Measurements from ENCODE around the gene LGALS3BP. TPM values are rescaled to one million over a fixed set of nuclear protein-coding genes. Genes with fewer than 3 reads are reported as not detected.

LGALS3BP gene, protein sequence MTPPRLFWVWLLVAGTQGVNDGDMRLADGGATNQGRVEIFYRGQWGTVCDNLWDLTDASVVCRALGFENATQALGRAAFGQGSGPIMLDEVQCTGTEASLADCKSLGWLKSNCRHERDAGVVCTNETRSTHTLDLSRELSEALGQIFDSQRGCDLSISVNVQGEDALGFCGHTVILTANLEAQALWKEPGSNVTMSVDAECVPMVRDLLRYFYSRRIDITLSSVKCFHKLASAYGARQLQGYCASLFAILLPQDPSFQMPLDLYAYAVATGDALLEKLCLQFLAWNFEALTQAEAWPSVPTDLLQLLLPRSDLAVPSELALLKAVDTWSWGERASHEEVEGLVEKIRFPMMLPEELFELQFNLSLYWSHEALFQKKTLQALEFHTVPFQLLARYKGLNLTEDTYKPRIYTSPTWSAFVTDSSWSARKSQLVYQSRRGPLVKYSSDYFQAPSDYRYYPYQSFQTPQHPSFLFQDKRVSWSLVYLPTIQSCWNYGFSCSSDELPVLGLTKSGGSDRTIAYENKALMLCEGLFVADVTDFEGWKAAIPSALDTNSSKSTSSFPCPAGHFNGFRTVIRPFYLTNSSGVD
- 100 to 1,000 TPM; 123 to 213 TPM for total RNA-seq

DNA sequence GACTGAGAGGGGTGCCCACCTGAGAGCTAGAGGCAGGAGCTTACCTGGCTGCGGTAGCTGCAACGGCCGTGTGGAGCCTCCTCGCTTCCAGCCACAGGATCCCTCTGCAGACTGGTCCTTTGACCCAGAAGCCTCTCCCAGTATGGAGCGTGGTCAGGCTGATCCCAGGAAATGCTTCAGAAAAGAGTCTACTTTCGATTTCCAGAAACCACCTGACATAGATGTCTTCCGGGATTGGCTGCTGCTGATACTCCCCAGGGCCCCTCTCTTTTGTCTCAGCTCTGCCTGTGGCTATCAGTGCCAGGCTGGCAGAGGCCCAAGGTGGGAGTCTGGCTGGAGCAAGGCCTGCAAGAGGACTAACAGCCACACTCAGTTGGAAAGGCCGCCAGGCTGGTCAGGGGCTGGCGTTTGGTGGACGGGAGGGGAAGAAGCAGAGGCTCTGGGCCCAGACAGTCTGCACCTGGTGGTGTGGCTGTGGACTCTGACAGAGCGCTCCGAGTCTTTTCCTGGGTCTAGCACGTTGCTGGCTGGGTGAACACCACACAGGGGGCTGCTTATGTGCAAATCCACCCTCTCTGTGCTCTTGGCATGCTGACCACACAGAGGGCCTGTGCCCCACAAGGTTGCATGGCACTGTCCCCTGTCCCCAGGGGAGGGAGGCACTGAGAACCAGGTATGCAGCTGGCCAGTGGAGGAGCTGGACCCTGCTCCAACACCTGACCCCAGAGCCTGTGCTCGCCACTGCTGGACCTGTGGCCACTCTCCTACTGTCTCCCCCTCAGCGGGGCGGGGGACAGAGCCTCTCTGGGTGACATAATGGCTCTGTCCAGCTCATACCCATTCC is at the start of gene LGALS3BP:
Gene LGALS3BP (minus strand): TSS at position 144 of the 844 bp plus-strand sequence. CDS start 2,732 bp downstream, outside the sequence.
- H3K4me1 ChIP-seq: peaks cover 44% of the 10 kb centered on the region

DNA sequence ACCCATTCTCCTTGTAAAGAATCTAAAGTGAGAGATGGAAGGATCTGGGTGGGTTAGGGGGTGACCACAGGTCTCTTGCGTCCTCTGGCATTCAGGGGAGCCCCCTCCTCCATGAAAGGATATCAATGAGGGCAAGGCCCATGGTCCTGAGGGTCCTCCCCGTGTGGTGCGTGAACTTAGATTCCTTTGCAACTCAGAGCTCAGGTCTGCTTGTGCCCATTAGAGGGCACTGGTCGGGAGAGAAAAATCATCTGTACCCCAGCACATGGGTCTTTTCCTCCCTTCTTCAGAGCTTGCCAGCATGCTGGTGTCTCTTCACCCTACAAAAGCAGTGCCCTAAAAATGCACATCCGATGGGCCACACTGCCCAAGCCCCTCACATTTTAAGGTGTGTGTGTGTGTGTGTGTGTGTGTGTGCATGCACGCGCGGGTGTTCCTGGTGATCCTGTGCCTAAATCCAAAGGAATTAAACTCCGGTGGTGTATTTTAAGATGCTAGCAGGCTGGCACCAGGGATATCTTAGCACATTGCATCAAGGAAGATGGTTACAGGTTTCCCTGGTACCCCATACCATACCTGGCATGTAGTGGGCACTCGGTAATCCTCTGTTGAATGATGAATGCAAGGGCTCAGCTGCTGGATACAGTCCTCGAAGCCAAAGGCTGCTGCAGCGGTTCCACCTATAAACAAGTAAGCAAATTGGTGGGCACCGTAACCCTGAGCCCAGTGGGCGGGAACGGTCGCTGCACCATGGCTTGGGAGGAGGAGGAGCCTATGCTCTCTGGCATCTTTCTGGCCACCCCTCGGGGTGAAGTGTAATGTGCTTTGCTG is 49.0 kb upstream of the LGALS3BP start:
- DNase-seq: no peak
- Histone ChIP-seq H3K27ac (no peak overlapping the region), H3K4me1 (peaks cover 44% of the 10 kb centered on the region), H3K4me3 (no peak overlapping the region), H3K9me3 (no peaks in the 10 kb centered on the region), H3K27me3 (peaks cover 0 to 11% of the 10 kb centered on the region in 2 donors), H3K36me3 (replicated peaks in 1 of 2; ENCODE audit: insufficient read depth in 1 of 2, low read depth in 2 of 2) (no peaks in the 10 kb centered on the region)
- intact Hi-C loops (cut with DNase I): no loop called here
- no peak for TF ChIP-seq POLR2A (IDR thresholded peaks at IDR 0.05)
- TF ChIP-seq, protein P1, sequence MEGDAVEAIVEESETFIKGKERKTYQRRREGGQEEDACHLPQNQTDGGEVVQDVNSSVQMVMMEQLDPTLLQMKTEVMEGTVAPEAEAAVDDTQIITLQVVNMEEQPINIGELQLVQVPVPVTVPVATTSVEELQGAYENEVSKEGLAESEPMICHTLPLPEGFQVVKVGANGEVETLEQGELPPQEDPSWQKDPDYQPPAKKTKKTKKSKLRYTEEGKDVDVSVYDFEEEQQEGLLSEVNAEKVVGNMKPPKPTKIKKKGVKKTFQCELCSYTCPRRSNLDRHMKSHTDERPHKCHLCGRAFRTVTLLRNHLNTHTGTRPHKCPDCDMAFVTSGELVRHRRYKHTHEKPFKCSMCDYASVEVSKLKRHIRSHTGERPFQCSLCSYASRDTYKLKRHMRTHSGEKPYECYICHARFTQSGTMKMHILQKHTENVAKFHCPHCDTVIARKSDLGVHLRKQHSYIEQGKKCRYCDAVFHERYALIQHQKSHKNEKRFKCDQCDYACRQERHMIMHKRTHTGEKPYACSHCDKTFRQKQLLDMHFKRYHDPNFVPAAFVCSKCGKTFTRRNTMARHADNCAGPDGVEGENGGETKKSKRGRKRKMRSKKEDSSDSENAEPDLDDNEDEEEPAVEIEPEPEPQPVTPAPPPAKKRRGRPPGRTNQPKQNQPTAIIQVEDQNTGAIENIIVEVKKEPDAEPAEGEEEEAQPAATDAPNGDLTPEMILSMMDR (IDR thresholded peaks at IDR 0.05): no peak
- 68 to 77% methylated on average over 15 to 17 of the region's 17 CpGs for WGBS, 2 donors
- no peak for ATAC-seq

More for the DNA sequence above, at the start of gene LGALS3BP:
- no peak within 1 kb of the TSS for H3K4me3 ChIP-seq
- H3K27ac ChIP-seq: peak within 1 kb of the TSS; percentile 36 to 81 (median 64)
- no peaks in the 10 kb centered on the region for H3K36me3 ChIP-seq (replicated peaks in 1 of 2; ENCODE audit: insufficient read depth in 1 of 2, low read depth in 2 of 2)
- peak; percentile 54 to 74 (median 70) for DNase-seq
- WGBS, 2 donors: 50 to 66% methylated on average over 12 to 16 of the region's 16 CpGs
- TF ChIP-seq, protein P1 (IDR thresholded peaks at IDR 0.05): no peak
- TF ChIP-seq POLR2A (IDR thresholded peaks at IDR 0.05): peak in 2 of 3 donors; percentile 54 to 59
- H3K27me3 ChIP-seq: no peaks in the 10 kb centered on the region
- intact Hi-C loops (cut with DNase I): no loop called here
- H3K9me3 ChIP-seq: no peaks in the 10 kb centered on the region
- peak; percentile 73 for ATAC-seq

DNA sequence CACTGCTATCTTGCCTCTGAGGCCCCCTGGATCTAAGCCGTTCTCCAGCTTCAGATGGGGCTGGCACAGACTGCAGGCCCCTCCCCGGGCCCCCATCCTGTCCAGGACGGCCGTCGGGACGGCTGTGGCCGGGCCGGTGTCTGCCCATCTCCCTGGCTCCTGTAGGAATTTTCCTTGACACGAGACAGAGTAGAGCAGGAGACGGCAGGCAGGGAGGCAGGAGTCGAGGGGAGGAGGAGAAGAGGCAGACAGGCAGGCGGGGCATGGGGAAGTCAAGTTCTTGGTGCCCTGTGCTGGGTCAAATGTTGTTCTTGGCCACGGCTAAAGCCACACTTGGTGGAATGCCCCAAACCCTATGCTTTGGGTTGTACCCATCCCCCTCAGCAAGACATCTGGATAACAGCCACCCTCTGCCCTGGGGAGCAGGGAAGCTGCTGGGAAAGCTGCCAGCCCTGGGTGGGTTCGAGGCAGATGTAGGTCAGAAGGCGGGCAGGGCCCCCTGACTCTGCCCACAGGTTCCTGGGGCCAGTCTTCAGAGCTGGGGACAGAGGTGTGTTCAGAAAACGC is 48.3 kb upstream of the LGALS3BP start:
- DNase-seq (peak in 1 of 4 donors; percentile 22), ATAC-seq (no peak)
- Histone ChIP-seq H3K4me3 (no peak overlapping the region), H3K27ac (peak overlapping the region in 2 of 4 donors; percentile 35 to 40), H3K36me3 (replicated peaks in 1 of 2; ENCODE audit: insufficient read depth in 1 of 2, low read depth in 2 of 2) (no peaks in the 10 kb centered on the region), H3K9me3 (no peaks in the 10 kb centered on the region), H3K4me1 (peaks cover 48% of the 10 kb centered on the region), H3K27me3 (peaks cover 0 to 11% of the 10 kb centered on the region in 2 donors)
- TF ChIP-seq, protein P1 (IDR thresholded peaks at IDR 0.05): no peak
- TF ChIP-seq POLR2A (IDR thresholded peaks at IDR 0.05): no peak
- WGBS, 2 donors: 23 to 26% methylated on average over 6 to 15 of the region's 16 CpGs
- intact Hi-C loops (cut with DNase I): no loop called here

All from body of pancreas (tissue), 4 donors.